GM12891 (cell line): ENCODE measurements around the gene CLIP1.
"Not testable (repeated sequence)": the region's sequence is repeated elsewhere in the genome, so short reads cannot be mapped to it uniquely, and the experiment has no call there.

Source experiments
- DNase-seq: peaks from one replicate; pipeline ENCODE4 v3.0.0; 2011; ENCODE audit warnings: low spot score; ENCODE audit not compliant: insufficient read length
- FAIRE-seq: peaks from 2 replicates; lab custom pipeline; 2011; peaks lifted over from hg19 to GRCh38; lab: Jason Lieb, UNC
- PAX5 ChIP-seq: IDR thresholded peaks from 2 replicates; pipeline ENCODE4 v1.6.1; 2011; ENCODE audit warnings: low read length, moderate library complexity, mild to moderate bottlenecking; ENCODE audit not compliant: insufficient read depth, severe bottlenecking
- POLR2A ChIP-seq: IDR thresholded peaks from 2 replicates; pipeline ENCODE4 v1.6.1; 2011; ENCODE audit warnings: low read depth, low read length, control low read depth
- POLR2AphosphoS5 ChIP-seq: IDR thresholded peaks from 2 replicates; pipeline ENCODE4 v1.6.1; 2011; ENCODE audit warnings: low read depth, low read length, control low read depth
- POU2F2 ChIP-seq: IDR thresholded peaks from 2 replicates; pipeline ENCODE4 v1.6.1; 2011; ENCODE audit warnings: low read depth, mild to moderate bottlenecking, control low read depth, low read length, moderate library complexity
- SPI1 ChIP-seq: IDR thresholded peaks from 2 replicates; pipeline ENCODE4 v1.6.1; 2011; ENCODE audit warnings: low read depth, low read length, control low read depth
- TAF1 ChIP-seq: IDR thresholded peaks from 2 replicates; pipeline ENCODE4 v1.6.1; 2011; ENCODE audit warnings: low read depth, low read length, control low read depth

The CLIP1 gene

GRCh38 chr12:122291431-122291830 is 131.0 kb downstream of the CLIP1 start:
- DNase-seq (no peak), FAIRE-seq (no peak)
- TF ChIP-seq POLR2AphosphoS5 = no peak
- TF ChIP-seq POLR2A = no peak
- no peak for TF ChIP-seq POU2F2
- TF ChIP-seq SPI1 = no peak
- no peak for TF ChIP-seq PAX5
- TF ChIP-seq TAF1 = no peak

- TF ChIP-seq SPI1 (no peak), POLR2AphosphoS5 (no peak), POU2F2 (no peak), PAX5 (no peak), POLR2A (no peak), TAF1 (no peak)
- DNase-seq (no peak), FAIRE-seq (no peak)
Measured at GRCh38 chr12:122283680-122284079, 138.8 kb downstream of the CLIP1 start.

- no peak for TF ChIP-seq POLR2A
- no peak for TF ChIP-seq PAX5
- TF ChIP-seq POLR2AphosphoS5 = no peak
- no peak for TF ChIP-seq POU2F2
- TF ChIP-seq SPI1 = no peak
- no peak for TF ChIP-seq TAF1
- DNase-seq (no peak), FAIRE-seq (no peak)
Measured at GRCh38 chr12:122282061-122282460, 140.4 kb downstream of the CLIP1 start.

- TF ChIP-seq PAX5 (no peak), SPI1 (no peak), POU2F2 (no peak), POLR2AphosphoS5 (no peak), POLR2A (no peak)
- FAIRE-seq = no peak
- DNase-seq = no peak
Measured at GRCh38 chr12:122276242-122276641, 146.2 kb downstream of the CLIP1 start.

- no peak for TF ChIP-seq TAF1
- TF ChIP-seq POU2F2 = no peak
- TF ChIP-seq POLR2A = no peak
- no peak for TF ChIP-seq PAX5
- TF ChIP-seq POLR2AphosphoS5 = no peak
- no peak for TF ChIP-seq SPI1
- DNase-seq = no peak
- no peak for FAIRE-seq
Measured at GRCh38 chr12:122275459-122275858, 147.0 kb downstream of the CLIP1 start.

GRCh38 chr12:122266230-122266901 is 156.1 kb downstream of the CLIP1 start, which contains the start of gene VPS33A:
VPS33A (minus strand) TSS chr12:122266494; CDS start chr12:122266408, 86 bp downstream.
- peak; percentile 98 for FAIRE-seq
- DNase-seq = peak; percentile 88
- TF ChIP-seq PAX5 = peak; percentile 10
- peak; percentile 48; the same call in 1 of the 2 replicates for TF ChIP-seq SPI1
- peak; percentile 92 for TF ChIP-seq POLR2AphosphoS5
- peak; percentile 82 for TF ChIP-seq TAF1
- TF ChIP-seq POU2F2 = peak; percentile 66; the same call in 1 of the 2 replicates
- TF ChIP-seq POLR2A = peak; percentile 91

GRCh38 chr12:122265886-122266229 is 156.6 kb downstream of the CLIP1 start:
- no peak for FAIRE-seq
- TF ChIP-seq POLR2AphosphoS5 = no peak
- TF ChIP-seq POU2F2 = no peak
- no peak for TF ChIP-seq PAX5
- TF ChIP-seq TAF1 = no peak
- TF ChIP-seq SPI1 = no peak
- TF ChIP-seq POLR2A = no peak
- no peak for DNase-seq

GRCh38 chr12:122265476-122265875 is 157.0 kb downstream of the CLIP1 start:
- no peak for FAIRE-seq
- TF ChIP-seq POLR2A (no peak), POU2F2 (no peak), TAF1 (no peak), PAX5 (no peak), POLR2AphosphoS5 (no peak), SPI1 (no peak)
- no peak for DNase-seq

GRCh38 chr12:122260735-122261134 is 161.7 kb downstream of the CLIP1 start:
- FAIRE-seq, DNase-seq: not testable (repeated sequence)

- FAIRE-seq = not testable (repeated sequence)
Measured at GRCh38 chr12:122258939-122259338, 163.5 kb downstream of the CLIP1 start.

GRCh38 chr12:122258462-122258861 is 164.0 kb downstream of the CLIP1 start:
- DNase-seq, FAIRE-seq: not testable (repeated sequence)

More at GRCh38 chr12:122258939-122259338, 163.5 kb downstream of the CLIP1 start:
- not testable (repeated sequence) for DNase-seq
